GM18517 (cell line): ENCODE measurements around the gene EPRS1.

Experiments
- ATAC-seq: cut with Tn5 transposase; IDR thresholded peaks from one replicate; pipeline ENCODE4 v1.9.1; 2021; ENCODE audit warnings: mild to moderate bottlenecking, moderate library complexity; ENCODE audit not compliant: unreplicated experiment

The EPRS1 gene

GRCh38 chr1:220046052-220046930 lies at the start of gene EPRS1:
Gene EPRS1 (minus strand): TSS chr1:220046505. CDS start chr1:220046388, 117 bp downstream.
- peak; percentile 99 for ATAC-seq

DNA sequence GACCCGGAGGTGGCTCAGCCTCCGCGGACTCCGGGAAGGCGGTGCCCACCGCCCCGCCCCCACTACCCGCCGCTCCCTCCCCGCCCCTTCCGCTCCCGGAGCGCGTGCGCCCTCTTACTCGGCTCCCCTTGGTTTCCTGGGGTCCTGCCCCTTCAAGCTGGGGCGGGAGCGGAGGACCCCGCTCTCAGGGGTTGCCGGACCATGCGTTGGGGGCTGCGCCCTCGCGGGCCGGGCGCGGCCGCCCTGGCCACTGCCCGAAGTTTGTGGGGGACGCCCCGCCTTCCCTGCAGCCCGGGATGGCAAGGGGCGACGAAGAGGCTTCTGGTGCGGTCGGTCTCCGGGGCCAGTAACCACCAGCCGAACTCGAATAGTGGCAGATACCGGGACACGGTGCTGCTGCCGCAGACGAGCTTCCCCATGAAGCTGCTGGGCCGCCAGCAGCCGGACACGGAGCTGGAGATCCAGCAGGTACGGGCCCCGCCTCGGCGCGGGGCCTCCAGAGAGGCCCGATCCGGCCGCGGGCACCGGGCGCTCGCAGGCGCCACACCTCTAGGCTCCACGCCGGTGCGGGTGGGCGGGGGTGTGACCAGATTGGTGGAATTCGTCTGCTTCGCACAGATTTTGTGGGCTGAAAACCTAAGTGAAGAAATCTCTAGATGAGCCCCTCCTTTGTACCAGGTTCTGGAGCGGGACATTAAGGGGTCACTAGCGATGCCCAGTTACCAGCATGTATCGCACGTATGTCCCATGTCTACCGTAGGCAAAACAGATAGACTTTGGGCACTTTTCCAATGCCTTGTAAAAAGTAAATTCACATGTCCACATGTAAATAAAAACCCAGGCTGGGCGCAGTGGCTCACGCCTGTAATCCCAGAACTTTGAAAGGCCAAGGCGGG lies 48.0 kb upstream of the EPRS1 start, which contains the start of gene IARS2:
TSS of gene IARS2 (plus strand) at position 117 of the 896 bp plus-strand sequence. CDS start at position 202, 85 bp downstream.
- ATAC-seq, result peak; percentile 38

DNA sequence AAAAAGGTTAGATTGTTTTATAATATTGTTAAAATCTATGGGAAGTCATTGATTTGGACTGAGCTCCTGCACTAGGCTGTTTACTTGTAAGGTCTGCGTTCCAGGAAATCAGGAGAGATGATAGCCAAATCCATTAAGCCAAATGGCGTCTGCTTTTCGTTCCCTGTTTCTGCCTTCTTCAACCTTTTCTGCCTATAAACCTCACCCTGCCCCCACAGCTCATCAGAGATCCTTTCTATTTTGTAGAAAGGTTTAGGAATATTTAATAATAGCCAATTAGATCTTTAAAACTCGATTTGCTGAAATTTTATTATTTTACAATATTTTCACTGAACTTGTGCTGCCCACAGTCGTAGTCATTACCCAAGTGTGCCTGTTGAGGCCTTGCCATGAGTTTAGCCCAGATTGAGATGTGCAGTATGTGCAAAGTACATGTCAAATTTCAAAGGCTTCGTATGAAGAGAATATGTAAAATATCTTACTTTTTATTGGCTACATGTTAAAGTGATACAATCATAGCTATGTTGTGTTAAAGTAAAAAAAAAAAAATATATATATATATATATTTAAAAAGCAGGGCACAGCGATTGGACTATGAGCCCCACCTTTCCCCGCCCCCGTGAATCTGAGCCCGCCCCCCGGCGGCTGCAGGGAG lies 47.2 kb upstream of the EPRS1 start:
- ATAC-seq, result peak; percentile 14

- no peak for ATAC-seq
These were observed 46.4 kb upstream of the EPRS1 start for GRCh38 chr1:220092694-220093093.

DNA sequence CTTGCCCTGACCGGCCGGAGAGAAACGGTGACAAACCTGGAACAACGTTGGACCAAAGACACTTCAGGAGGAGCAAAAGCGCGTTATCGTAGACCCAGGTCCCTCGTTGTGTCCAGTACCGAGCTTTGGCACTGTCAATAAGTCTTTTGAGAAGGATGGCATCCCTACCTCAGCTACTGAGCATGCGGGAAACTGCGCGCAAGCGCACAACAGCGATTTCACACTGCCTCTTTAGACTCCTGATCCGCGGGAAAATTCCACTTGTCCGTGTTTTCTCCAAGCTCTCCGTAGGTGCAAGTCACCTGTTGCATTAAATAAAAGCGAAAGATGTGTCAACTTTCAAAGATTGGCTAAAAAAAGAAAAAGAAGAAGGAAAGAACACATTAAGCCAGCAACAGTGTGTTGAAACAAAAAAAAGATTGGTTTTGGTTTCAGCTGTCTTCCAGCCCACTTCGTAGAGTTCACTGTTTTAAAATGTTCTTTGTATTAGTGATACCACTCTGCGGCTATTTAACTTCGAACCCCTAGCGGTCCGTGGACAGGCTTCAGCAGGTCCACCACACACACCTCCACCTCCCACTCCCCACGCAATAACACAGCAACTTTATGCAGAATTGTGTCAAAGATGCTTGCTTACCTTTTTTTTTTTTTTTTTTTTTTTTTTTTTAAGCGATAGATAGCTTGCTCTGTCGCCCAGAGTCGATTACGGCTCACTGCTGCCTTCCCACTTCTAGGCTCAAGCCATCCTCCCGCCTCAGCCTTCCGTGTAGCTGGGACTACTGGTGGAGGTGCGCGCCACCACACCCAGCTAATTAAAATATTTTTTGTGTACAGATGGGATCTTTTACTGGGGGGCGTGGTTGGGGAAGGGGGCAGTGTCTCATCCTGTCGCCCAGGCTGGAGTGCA lies 43.6 kb upstream of the EPRS1 start, which contains the start of gene BPNT1:
TSS of gene BPNT1 (minus strand) at position 139 of the 907 bp plus-strand sequence. CDS start 9,942 bp downstream, outside the sequence.
- ATAC-seq, result peak; percentile 67

GRCh38 chr1:220086261-220086686 lies 40.0 kb upstream of the EPRS1 start:
- peak; percentile 46 for ATAC-seq

- no peak for ATAC-seq
These were observed 38.2 kb upstream of the EPRS1 start for GRCh38 chr1:220084460-220084859.

- ATAC-seq, result no peak
These were observed 31.6 kb upstream of the EPRS1 start for GRCh38 chr1:220077887-220078286.

DNA sequence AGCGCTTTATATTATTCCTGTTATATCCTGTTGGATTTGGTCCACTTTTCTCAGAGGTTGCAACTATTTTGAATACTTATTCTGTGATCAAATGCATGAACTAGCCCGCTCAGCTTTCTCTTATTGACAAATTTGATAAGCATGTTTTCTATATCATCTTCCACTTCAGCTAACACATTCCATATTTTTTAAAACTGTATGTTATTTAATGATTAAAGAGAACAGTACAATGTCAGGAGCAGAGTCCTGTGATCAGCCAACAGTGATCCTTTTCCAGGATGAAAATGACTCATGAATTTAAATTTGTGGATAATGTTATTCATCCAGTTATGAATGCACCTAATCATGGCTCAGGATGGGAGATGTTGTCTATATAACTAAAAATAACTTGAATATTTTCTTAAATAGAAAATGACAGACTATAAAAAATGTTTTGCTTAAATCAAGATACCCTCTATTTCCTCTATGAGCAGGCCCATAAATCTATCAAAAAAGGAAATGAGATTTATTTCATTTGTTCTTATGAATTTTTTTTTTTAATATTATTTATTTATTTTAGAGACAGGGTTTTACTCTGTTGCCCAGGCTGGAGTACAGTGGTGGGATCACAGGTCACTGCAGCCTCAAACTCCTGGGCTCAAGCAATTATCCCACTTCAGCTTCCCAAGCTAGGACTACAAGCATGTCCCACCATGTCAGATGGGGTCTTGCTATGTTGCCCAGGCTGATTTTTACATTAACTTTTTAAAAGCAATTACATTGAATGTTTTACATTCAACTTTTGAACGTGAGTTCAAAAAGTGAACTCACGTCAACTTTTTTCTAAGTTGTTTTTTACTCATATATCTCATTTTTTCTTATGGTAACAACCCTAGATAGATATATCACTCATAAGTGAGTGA lies 30.8 kb upstream of the EPRS1 start:
- no peak for ATAC-seq

GRCh38 chr1:220067269-220068204 lies 21.2 kb upstream of the EPRS1 start:
- no peak for ATAC-seq

DNA sequence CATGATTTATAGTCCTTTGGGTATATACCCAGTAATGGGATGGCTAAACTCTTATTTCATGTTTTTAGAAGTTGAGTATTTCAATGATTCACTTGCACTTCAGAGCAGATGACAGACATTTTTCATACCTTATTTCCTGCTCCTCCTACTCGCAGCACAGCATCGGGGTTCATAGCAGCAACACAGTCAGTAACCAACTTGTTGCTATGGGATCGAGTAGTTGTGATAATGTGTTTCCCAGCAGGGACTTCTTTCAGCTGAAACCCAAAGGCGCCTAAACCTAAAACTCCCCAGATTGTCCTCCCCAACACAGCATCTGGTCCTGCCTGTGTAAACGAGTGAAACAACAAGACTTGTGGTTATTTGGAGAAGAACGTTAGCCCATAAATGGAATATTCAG lies 16.3 kb upstream of the EPRS1 start:
- no peak for ATAC-seq

- no peak for ATAC-seq
These were observed 14.6 kb upstream of the EPRS1 start for GRCh38 chr1:220060876-220061275.

- no peak for ATAC-seq
These were observed 10.1 kb upstream of the EPRS1 start for GRCh38 chr1:220056374-220056773.

GRCh38 chr1:220045356-220046051 lies 801 bp downstream of the EPRS1 start:
- peak; percentile 23 for ATAC-seq

GRCh38 chr1:220044678-220045355 lies 1.5 kb downstream of the EPRS1 start:
- no peak for ATAC-seq

DNA sequence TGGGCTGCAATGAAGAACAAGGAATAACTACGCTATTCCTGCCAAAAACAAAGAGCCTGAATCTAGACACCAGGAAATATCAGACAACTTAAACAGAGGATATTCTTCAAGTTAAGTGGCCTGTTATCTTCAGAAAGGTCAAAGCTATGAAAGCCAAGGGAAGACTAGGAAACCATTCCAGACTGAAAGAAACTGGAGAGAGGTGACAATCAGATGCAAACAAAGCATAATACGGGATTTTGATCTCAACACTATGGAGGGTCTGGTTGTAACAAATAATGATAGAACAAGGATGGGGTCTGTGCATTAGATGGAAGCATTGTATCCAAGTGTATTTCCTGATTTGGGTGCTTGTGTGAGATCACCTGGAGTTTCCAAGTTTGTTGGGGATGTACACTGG lies 2.7 kb downstream of the EPRS1 start:
- no peak for ATAC-seq
